Measurements from ENCODE around the gene ING5.
A peak's percentile ranks its signal among the peaks of the same experiment; 100 is the strongest.

Gene ING5

DNA sequence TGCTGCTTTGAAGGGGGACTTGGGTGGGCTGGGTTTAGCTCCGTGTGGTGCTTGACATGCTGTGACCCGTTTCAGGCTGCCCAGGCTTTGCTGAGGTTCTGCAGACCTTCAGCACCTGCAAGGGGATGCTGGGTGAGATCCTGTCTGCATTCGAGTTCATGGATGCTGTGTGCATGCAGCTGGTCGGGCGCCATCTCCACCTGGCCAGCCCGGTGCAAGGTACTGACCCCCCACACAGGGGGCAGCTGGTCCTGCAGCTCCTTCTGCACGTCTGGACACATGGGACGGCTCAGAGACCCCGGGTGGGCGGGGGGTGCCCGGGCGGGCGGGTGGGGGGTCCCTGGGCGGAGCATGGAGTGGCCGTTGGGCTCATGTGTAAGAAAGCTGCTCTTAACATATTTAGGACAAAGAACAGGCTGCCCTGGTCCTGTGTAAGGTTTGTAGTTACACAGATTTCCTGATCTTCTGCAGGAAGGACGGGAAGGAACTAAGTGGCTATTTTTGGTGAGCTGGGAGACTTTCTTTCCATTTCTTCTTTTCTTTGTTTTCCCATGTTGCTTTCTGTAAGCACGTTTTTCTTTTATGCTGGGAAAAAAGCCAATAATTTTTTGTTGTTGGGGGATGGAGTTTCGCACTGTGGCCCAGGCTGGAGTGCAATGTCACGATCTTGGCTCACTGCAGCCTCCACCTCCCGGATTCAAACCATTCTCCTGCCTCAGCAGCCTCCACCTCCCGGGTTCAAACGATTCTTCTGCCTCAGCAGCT lies 48.4 kb downstream of the ING5 start:
- TF ChIP-seq GATA2 (IDR thresholded peaks at IDR 0.05; ENCODE audit: low read depth, low read length): no peak
- TF ChIP-seq GATA3 (IDR thresholded peaks at IDR 0.05; ENCODE audit: low read depth, low read length): no peak

DNA sequence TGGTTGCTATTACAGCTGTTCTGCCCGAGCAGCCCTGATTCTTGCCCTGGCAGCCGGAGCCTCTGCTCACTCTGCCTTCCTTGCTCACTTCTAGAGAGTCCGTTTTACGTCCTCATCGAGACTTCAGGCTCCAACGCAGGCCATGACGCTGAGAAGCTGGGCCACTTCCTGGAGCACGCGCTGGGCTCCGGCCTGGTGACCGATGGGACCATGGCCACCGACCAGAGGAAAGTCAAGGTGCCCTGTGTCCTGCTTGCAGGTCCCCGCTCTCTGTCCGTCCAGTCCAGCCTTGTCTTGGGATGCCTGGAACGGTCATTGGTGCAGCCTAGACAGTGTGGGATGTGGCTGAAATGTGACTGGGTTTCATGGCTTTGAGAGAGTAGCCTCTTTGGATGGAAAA lies 49.3 kb downstream of the ING5 start:
- TF ChIP-seq GATA2 (IDR thresholded peaks at IDR 0.05; ENCODE audit: low read depth, low read length): no peak
- TF ChIP-seq GATA3 (IDR thresholded peaks at IDR 0.05; ENCODE audit: low read depth, low read length): no peak

DNA sequence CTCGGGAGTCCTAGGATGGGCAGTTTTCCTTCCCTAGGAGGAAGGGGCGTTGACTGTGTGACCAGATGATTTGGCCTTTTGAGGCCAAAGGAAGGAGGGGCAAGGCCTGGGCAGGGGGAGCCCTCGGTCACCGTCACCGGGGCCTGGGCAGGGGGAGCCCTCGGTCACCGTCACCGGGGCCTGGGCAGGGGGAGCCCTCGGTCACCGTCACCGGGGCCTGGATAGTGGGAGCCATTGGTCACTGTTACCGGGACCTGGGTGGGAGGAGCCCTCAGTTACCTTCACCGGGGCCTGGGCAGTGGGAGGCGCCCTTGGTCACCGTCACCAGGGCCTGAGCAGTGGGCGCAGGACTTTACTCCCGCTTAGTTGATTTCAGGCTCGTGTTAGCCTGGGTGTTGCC lies 49.9 kb downstream of the ING5 start:
- TF ChIP-seq GATA3 (IDR thresholded peaks at IDR 0.05; ENCODE audit: low read depth, low read length): no peak
- TF ChIP-seq GATA2 (IDR thresholded peaks at IDR 0.05; ENCODE audit: low read depth, low read length): no peak

DNA sequence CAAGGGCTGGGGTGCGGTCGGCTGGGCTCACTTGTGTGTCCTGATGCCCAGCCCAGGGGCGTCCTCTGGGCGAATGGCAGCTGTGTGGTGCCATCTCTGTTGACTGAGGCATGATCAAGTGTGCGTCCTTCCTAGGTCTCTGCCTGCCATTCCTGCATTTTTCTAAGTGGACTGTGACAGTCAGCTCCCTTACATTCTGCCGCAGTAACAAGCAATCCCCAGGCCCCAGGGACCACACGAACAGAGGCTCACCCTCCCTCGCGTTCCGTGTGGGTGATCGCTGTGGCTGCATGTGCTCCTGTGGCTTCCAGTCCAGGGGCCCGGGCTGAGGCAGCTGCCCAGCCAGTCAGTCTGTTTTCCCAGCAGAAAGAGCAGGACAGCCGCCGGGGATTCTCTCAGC lies 50.4 kb downstream of the ING5 start:
- TF ChIP-seq GATA3 (IDR thresholded peaks at IDR 0.05; ENCODE audit: low read depth, low read length): no peak
- no peak for TF ChIP-seq GATA2 (IDR thresholded peaks at IDR 0.05; ENCODE audit: low read depth, low read length)

DNA sequence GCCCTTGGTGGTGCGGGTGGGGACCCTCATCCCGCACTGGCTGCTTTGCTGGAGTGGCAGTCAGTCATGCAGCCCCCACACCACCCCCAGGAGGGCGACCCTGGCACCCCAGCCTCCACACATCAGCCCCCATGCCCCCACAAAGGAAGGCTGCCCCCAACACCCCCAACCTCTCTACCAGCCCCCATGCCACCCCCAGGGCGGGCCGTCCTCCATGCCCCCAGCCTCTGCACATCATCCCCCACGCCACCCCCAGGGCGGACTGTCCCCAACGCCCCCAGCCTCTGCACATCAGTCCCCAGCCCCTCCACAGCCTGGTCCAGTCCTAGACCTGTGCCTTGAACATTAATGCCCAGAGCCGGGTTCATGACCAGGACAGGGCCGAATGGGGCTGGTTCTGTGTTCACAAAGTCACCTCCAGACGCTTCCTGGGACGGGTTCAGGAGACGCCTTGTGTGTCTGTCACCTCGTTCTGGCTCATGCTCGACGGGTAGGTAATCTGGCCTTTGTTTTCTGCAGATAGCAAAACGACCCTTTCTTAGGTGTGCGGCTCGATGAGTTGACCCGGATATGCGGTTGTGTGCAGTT lies 50.9 kb downstream of the ING5 start:
- no peak for TF ChIP-seq GATA3 (IDR thresholded peaks at IDR 0.05; ENCODE audit: low read depth, low read length)
- no peak for TF ChIP-seq GATA2 (IDR thresholded peaks at IDR 0.05; ENCODE audit: low read depth, low read length)

- TF ChIP-seq GATA3 (IDR thresholded peaks at IDR 0.05; ENCODE audit: low read depth, low read length) (no peak), GATA2 (IDR thresholded peaks at IDR 0.05; ENCODE audit: low read depth, low read length) (no peak)
Observed at GRCh38 chr2:241753493-241753892, 51.7 kb downstream of the ING5 start.

- TF ChIP-seq GATA3 (IDR thresholded peaks at IDR 0.05; ENCODE audit: low read depth, low read length) (no peak), GATA2 (IDR thresholded peaks at IDR 0.05; ENCODE audit: low read depth, low read length) (no peak)
Observed at GRCh38 chr2:241754042-241754441, 52.2 kb downstream of the ING5 start.

- no peak for TF ChIP-seq GATA3 (IDR thresholded peaks at IDR 0.05; ENCODE audit: low read depth, low read length)
- TF ChIP-seq GATA2 (IDR thresholded peaks at IDR 0.05; ENCODE audit: low read depth, low read length): no peak
Observed at GRCh38 chr2:241755166-241755565, 53.3 kb downstream of the ING5 start.

DNA sequence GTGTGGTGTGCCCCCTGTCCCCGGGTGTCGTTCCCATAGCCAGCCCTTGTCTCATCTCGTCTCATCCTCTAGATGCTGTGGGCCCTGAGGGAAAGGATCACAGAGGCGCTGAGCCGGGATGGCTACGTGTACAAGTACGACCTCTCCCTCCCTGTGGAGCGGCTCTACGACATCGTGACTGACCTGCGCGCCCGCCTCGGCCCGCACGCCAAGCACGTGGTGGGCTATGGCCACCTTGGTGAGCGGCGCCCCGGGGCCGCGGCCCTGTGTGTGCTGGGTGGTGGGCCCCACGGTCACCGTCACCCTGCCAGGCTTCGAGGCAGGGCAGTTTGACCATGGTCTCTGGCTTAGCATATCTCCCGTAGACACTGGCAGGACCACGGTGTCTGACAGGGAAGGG lies 53.9 kb downstream of the ING5 start:
- TF ChIP-seq GATA2 (IDR thresholded peaks at IDR 0.05; ENCODE audit: low read depth, low read length) (no peak), GATA3 (IDR thresholded peaks at IDR 0.05; ENCODE audit: low read depth, low read length) (no peak)

GRCh38 chr2:241759067-241759807 lies 57.4 kb downstream of the ING5 start:
- no peak for TF ChIP-seq GATA2 (IDR thresholded peaks at IDR 0.05; ENCODE audit: low read depth, low read length)
- no peak for TF ChIP-seq GATA3 (IDR thresholded peaks at IDR 0.05; ENCODE audit: low read depth, low read length)

GRCh38 chr2:241760301-241760771 lies 58.5 kb downstream of the ING5 start:
- TF ChIP-seq GATA2 (IDR thresholded peaks at IDR 0.05; ENCODE audit: low read depth, low read length): no peak
- no peak for TF ChIP-seq GATA3 (IDR thresholded peaks at IDR 0.05; ENCODE audit: low read depth, low read length)

DNA sequence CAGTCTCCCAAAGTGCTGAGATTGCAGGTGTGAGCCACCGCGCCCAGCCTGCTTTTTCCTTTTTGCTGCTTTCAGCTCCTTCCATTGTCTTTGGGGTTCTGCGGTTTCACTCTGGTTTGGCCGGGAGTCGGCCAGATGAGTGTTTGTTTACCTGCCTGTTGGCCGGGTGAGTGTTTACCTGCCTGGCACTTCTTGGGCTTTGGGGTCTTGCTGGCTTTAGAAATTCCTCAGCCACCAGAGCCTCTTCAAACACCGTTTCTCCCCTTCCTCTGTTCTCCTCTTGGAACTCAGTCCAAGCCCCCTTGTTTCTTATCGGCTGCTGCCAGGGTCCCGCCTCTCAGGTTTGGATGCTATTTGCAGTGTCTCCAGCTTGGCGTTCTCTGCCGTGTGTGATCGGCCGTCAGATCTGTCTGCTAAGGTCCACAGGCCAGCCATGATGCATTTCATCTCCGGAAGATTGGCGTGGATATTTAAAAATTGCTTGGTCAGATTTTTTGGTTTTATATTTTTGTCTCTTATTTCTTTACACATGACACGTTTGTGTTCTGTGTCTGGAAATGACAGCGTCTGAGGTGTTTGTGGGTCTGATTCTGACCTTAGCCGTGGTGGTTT lies 60.6 kb downstream of the ING5 start:
- TF ChIP-seq GATA3 (IDR thresholded peaks at IDR 0.05; ENCODE audit: low read depth, low read length) (no peak), GATA2 (IDR thresholded peaks at IDR 0.05; ENCODE audit: low read depth, low read length) (no peak)

- peak; percentile 59 for TF ChIP-seq GATA2 (IDR thresholded peaks at IDR 0.05; ENCODE audit: low read depth, low read length)
- TF ChIP-seq GATA3 (IDR thresholded peaks at IDR 0.05; ENCODE audit: low read depth, low read length): no peak
Observed at GRCh38 chr2:241762933-241763369, 61.1 kb downstream of the ING5 start.

Measured in SH-SY5Y (cell line).